Progenitor cell of endocrine pancreas (in vitro differentiated cells): ENCODE results near the gene EEFSEC. TPM values are rescaled to one million over a fixed set of nuclear protein-coding genes. Genes with fewer than 3 reads are reported as not detected.

Experiments
- DNase-seq: peaks from one replicate; pipeline ENCODE4 v3.0.0; 2021; ENCODE audit warnings: low spot score; ENCODE audit not compliant: unreplicated experiment
- H3K27ac Mint-ChIP-seq: 2 replicates; pipeline ENCODE4 v1.8.0; 2021; ENCODE audit warnings: mild to moderate bottlenecking, moderate library complexity, mixed read lengths
- H3K27me3 Mint-ChIP-seq: 2 replicates; pipeline ENCODE4 v1.8.0; 2021; ENCODE audit warnings: mixed read lengths
- H3K36me3 Mint-ChIP-seq: 2 replicates; pipeline ENCODE4 v1.8.0; 2022; ENCODE audit warnings: mixed read lengths; ENCODE audit not compliant: insufficient read depth
- H3K4me1 Mint-ChIP-seq: 2 replicates; pipeline ENCODE4 v1.8.0; 2021; ENCODE audit warnings: low read depth, mixed read lengths
- H3K4me3 Mint-ChIP-seq: 2 replicates; pipeline ENCODE4 v1.8.0; 2021; ENCODE audit warnings: low read depth, mild to moderate bottlenecking, moderate library complexity, mixed read lengths
- H3K9me3 Mint-ChIP-seq: 2 replicates; pipeline ENCODE4 v1.8.0; 2021; ENCODE audit warnings: low read depth, mixed read lengths
- CTCF ChIP-seq: fragments of 200-600 bp; sonication (generic); IDR thresholded peaks from one replicate; pipeline ENCODE4 v1.5.0; 2021; ENCODE audit warnings: antibody characterized with exemption, mild to moderate bottlenecking; ENCODE audit not compliant: unreplicated experiment
- total RNA-seq: library from RNA; stranded (reverse); gene quantifications from 2 replicates; pipeline ENCODE4 v1.2.1, GENCODE V29; 2021

Gene EEFSEC
- total RNA-seq, 1 donor from 2014 or later: 11.8 TPM

- Mint-ChIP-seq H3K9me3 (no peaks in the 10 kb centered on the region), H3K4me3 (no peak overlapping the region), H3K27me3 (no peaks in the 10 kb centered on the region), H3K4me1 (no peaks in the 10 kb centered on the region), H3K36me3 (no peaks in the 10 kb centered on the region), H3K27ac (no peak overlapping the region)
- no peak for DNase-seq
- no peak for TF ChIP-seq CTCF
Observed at GRCh38 chr3:128228366-128228910, 75.2 kb downstream of the EEFSEC start.

- no peak overlapping the region for H3K27ac Mint-ChIP-seq
- H3K36me3 Mint-ChIP-seq: no peaks in the 10 kb centered on the region
- TF ChIP-seq CTCF: no peak
- H3K4me3 Mint-ChIP-seq: no peak overlapping the region
- H3K9me3 Mint-ChIP-seq: no peaks in the 10 kb centered on the region
- H3K27me3 Mint-ChIP-seq: no peaks in the 10 kb centered on the region
- no peaks in the 10 kb centered on the region for H3K4me1 Mint-ChIP-seq
- DNase-seq: no peak
Observed at GRCh38 chr3:128229106-128229857, 76.0 kb downstream of the EEFSEC start.

- H3K4me1 Mint-ChIP-seq: peaks cover 3% of the 10 kb centered on the region
- H3K9me3 Mint-ChIP-seq: no peaks in the 10 kb centered on the region
- DNase-seq: no peak
- no peak overlapping the region for H3K27ac Mint-ChIP-seq
- H3K27me3 Mint-ChIP-seq: no peaks in the 10 kb centered on the region
- no peak overlapping the region for H3K4me3 Mint-ChIP-seq
- no peak for TF ChIP-seq CTCF
- no peaks in the 10 kb centered on the region for H3K36me3 Mint-ChIP-seq
Observed at GRCh38 chr3:128231606-128232005, 78.3 kb downstream of the EEFSEC start.

GRCh38 chr3:128232376-128233178, 79.3 kb downstream of the EEFSEC start:
- no peak overlapping the region for H3K4me3 Mint-ChIP-seq
- DNase-seq: no peak
- H3K9me3 Mint-ChIP-seq: no peaks in the 10 kb centered on the region
- H3K27me3 Mint-ChIP-seq: no peaks in the 10 kb centered on the region
- H3K36me3 Mint-ChIP-seq: no peaks in the 10 kb centered on the region
- no peak overlapping the region for H3K27ac Mint-ChIP-seq
- TF ChIP-seq CTCF: no peak
- peaks cover 6% of the 10 kb centered on the region for H3K4me1 Mint-ChIP-seq

GRCh38 chr3:128235207-128235926, 82.1 kb downstream of the EEFSEC start:
- H3K4me1 Mint-ChIP-seq: peaks cover 8% of the 10 kb centered on the region
- no peak overlapping the region for H3K27ac Mint-ChIP-seq
- H3K27me3 Mint-ChIP-seq: no peaks in the 10 kb centered on the region
- TF ChIP-seq CTCF: no peak
- H3K36me3 Mint-ChIP-seq: no peaks in the 10 kb centered on the region
- no peaks in the 10 kb centered on the region for H3K9me3 Mint-ChIP-seq
- DNase-seq: no peak
- H3K4me3 Mint-ChIP-seq: no peak overlapping the region
